Natural killer cell (primary cell): ENCODE results near the gene ACVR1. TPM values are rescaled to one million over a fixed set of nuclear protein-coding genes. Genes with fewer than 3 reads are reported as not detected.
"Not testable (repeated sequence)": the region's sequence is repeated elsewhere in the genome, so short reads cannot be mapped to it uniquely, and the experiment has no call there.

Source experiments
- ATAC-seq, 3 donors: fragments of 150-1000 bp in 2 of 3; fragments of 200-7000 bp in 1 of 3; cut with Tn5 transposase; 1 replicate in 1 of 3; 2 replicates in 2 of 3; pipeline ENCODE4 v1.10.0; 2021; ENCODE audit warnings: mild to moderate bottlenecking in 2 of 3, moderate library complexity in 2 of 3
- DNase-seq, 2 donors: peaks; one replicate each; pipeline versions ENCODE4 v3.0.0 to v3.0.0-alpha.2; 2013 to 2021; ENCODE audit warnings: mixed read lengths in 1 of 2
- H3K27ac ChIP-seq: one replicate; pipeline ENCODE4 v1.5.1; 2013; ENCODE audit warnings: mild to moderate bottlenecking, low read length
- H3K27me3 ChIP-seq: one replicate; pipeline ENCODE4 v1.6.1; 2013; ENCODE audit warnings: low read length; ENCODE audit not compliant: control insufficient read depth, insufficient read depth
- H3K36me3 ChIP-seq: one replicate; pipeline ENCODE4 v1.6.1; 2013; ENCODE audit warnings: low read length; ENCODE audit not compliant: control insufficient read depth, insufficient read depth
- H3K4me1 ChIP-seq: one replicate; pipeline ENCODE4 v1.6.1; 2013; ENCODE audit warnings: low read length; ENCODE audit not compliant: control insufficient read depth, insufficient read depth
- H3K4me3 ChIP-seq: one replicate; pipeline ENCODE4 v1.5.1; 2013; ENCODE audit warnings: low read length
- H3K9me3 ChIP-seq: one replicate; pipeline ENCODE4 v1.6.1; 2013; ENCODE audit warnings: low read length; ENCODE audit not compliant: control insufficient read depth, insufficient read depth
- H3K27ac Mint-ChIP-seq, 2 donors: one replicate each; pipeline ENCODE4 v1.8.0; 2022; ENCODE audit warnings: mild to moderate bottlenecking in 2 of 2, mixed read lengths in 2 of 2, moderate library complexity in 1 of 2
- H3K27me3 Mint-ChIP-seq, 2 donors: one replicate each; pipeline ENCODE4 v1.8.0; 2022; ENCODE audit warnings: low read depth in 2 of 2, mixed read lengths in 2 of 2
- H3K36me3 Mint-ChIP-seq: one replicate; pipeline ENCODE4 v1.8.0; 2022; ENCODE audit warnings: mixed read lengths
- H3K4me1 Mint-ChIP-seq, 2 donors: one replicate each; pipeline ENCODE4 v1.8.0; 2022; ENCODE audit warnings: mixed read lengths in 2 of 2
- H3K4me3 Mint-ChIP-seq: one replicate; pipeline ENCODE4 v1.8.0; 2022; ENCODE audit warnings: mild to moderate bottlenecking, moderate library complexity, mixed read lengths
- H3K9me3 Mint-ChIP-seq, 2 donors: one replicate each; pipeline ENCODE4 v1.8.0; 2022; ENCODE audit warnings: mixed read lengths in 2 of 2
- WGBS: methylation state at CpG from one replicate; pipeline ENCODE4 v1.1.7; 2013; ENCODE audit warnings: missing lambda C conversion rate; ENCODE audit not compliant: insufficient coverage; 5-methylcytosine and 5-hydroxymethylcytosine counted together
- intact Hi-C: fragments of 100-400 bp; cut with micrococcal nuclease; formaldehyde crosslinking; loops from one replicate; pipeline ENCODE4 v1.14.2; 2022
- total RNA-seq, 4 donors: library from RNA; stranded (reverse); fragments of 120-200 nt in 1 of 4; gene quantifications; one replicate each; pipeline versions ENCODE4 v1.2.3 to v1.2.4, GENCODE V29; 2013 to 2022
- TF ChIP-seq, protein P1 (sequence below): fragments of 200-600 bp; IDR thresholded peaks from one replicate; pipeline ENCODE4 v1.8.0; 2022; ENCODE audit warnings: antibody characterized with exemption

The ACVR1 gene
- total RNA-seq, 3 donors from 2014 or later (not counting 1 experiment from before 2014, with no cell fraction given), result 3.3 to 6.9 (median 6.1) TPM

DNA sequence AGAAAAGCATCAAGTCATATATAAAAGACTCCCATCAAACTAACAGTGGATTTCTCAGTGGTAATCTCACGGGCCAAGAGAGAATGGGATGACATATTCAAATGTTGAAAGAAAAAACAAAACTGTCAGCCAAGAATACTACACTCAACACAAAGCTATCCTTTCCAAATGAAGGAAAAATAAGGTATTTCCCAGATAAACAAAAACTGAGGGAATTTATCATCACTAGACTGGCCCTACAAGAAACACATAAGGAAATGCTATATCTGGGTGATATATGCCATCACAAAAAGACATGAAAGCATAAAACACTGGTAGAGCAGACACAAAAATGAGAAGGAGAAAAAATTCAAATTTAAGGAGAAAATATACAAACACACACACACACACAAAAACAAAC, 118.6 kb downstream of the ACVR1 start:
- no peak overlapping the region for H3K27ac Mint-ChIP-seq
- H3K4me3 Mint-ChIP-seq, result no peak overlapping the region
- Histone ChIP-seq H3K9me3 (no peaks in the 10 kb centered on the region), H3K27ac (no peak overlapping the region), H3K4me1 (no peaks in the 10 kb centered on the region), H3K4me3 (no peak overlapping the region), H3K27me3 (no peaks in the 10 kb centered on the region), H3K36me3 (no peaks in the 10 kb centered on the region)
- TF ChIP-seq, protein P1, sequence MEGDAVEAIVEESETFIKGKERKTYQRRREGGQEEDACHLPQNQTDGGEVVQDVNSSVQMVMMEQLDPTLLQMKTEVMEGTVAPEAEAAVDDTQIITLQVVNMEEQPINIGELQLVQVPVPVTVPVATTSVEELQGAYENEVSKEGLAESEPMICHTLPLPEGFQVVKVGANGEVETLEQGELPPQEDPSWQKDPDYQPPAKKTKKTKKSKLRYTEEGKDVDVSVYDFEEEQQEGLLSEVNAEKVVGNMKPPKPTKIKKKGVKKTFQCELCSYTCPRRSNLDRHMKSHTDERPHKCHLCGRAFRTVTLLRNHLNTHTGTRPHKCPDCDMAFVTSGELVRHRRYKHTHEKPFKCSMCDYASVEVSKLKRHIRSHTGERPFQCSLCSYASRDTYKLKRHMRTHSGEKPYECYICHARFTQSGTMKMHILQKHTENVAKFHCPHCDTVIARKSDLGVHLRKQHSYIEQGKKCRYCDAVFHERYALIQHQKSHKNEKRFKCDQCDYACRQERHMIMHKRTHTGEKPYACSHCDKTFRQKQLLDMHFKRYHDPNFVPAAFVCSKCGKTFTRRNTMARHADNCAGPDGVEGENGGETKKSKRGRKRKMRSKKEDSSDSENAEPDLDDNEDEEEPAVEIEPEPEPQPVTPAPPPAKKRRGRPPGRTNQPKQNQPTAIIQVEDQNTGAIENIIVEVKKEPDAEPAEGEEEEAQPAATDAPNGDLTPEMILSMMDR, result no peak
- WGBS, result no CpG with 5 or more reads among the region's 1 CpG
- H3K27me3 Mint-ChIP-seq, result no peaks in the 10 kb centered on the region
- peaks cover 0 to 2% of the 10 kb centered on the region in 2 donors for H3K9me3 Mint-ChIP-seq
- DNase-seq, result no peak
- ATAC-seq, result no peak
- no peaks in the 10 kb centered on the region for H3K36me3 Mint-ChIP-seq
- H3K4me1 Mint-ChIP-seq, result no peaks in the 10 kb centered on the region
- intact Hi-C loops, result no loop called here

DNA sequence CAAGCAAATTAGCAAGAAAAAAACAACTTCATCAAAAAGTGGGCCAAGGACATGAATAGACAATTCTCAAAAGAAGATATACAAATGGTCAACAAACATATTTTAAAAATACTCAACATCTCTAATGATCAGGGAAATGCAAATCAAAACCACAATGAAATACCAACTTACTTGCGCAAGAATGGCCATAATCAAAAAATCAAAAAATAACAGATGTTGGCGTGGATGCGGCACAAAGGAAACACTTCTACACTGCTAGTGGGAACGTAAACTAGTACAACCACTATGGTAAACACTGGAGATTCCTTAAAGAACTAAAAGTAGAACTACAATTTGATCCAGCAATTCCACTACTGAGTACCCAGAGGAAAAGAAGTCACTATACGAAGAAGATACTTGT, 119.7 kb downstream of the ACVR1 start:
- H3K27ac ChIP-seq, DNase-seq, H3K4me1 Mint-ChIP-seq, H3K9me3 Mint-ChIP-seq, H3K27me3 Mint-ChIP-seq, ATAC-seq, intact Hi-C loops, H3K4me3 Mint-ChIP-seq, H3K27ac Mint-ChIP-seq, H3K36me3 ChIP-seq, H3K27me3 ChIP-seq, H3K9me3 ChIP-seq, H3K4me1 ChIP-seq, H3K36me3 Mint-ChIP-seq, H3K4me3 ChIP-seq: not testable (repeated sequence)
- 99% methylated on average over 4 of the region's 5 CpGs for whole genome bisulfite sequencing

DNA sequence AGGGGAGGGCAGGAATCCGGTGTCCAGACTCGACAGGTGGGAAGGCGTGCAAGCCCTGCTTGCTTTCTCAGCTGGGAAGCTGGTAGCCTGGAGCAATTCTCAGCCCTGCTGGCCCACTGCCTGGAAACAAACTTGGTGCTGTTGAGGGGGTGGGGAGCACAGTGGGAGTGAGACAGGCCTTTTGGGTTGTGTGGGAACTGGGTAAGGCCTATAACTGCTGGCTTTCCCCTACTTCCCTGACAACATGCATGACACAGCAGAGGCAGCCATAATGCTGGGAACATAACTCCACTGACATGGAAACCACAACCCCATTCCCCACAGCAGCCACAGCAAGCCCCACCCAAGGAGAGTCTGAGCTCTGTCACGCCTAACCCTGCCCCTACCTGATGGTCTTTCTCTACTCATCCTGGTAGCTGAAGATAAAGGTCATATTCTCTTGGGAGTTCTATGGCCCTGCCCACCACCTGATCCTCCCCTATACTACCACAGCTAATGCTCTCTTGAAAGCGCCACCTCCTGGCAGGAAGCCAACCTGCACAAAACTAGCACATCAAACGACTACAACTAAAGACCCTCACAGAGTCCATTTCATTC, 124.6 kb downstream of the ACVR1 start:
- intact Hi-C loops, result no loop called here
- Histone ChIP-seq H3K4me1 (no peaks in the 10 kb centered on the region), H3K4me3 (no peak overlapping the region), H3K27ac (no peak overlapping the region), H3K9me3 (no peaks in the 10 kb centered on the region), H3K27me3 (no peaks in the 10 kb centered on the region), H3K36me3 (no peaks in the 10 kb centered on the region)
- Mint-ChIP-seq H3K36me3 (no peaks in the 10 kb centered on the region), H3K27ac (no peak overlapping the region), H3K27me3 (no peaks in the 10 kb centered on the region), H3K9me3 (peaks cover 0 to 2% of the 10 kb centered on the region in 2 donors), H3K4me3 (no peak overlapping the region), H3K4me1 (peaks cover 0 to 5% of the 10 kb centered on the region in 2 donors)
- WGBS, result 92% methylated on average over 6 of the region's 6 CpGs
- TF ChIP-seq, protein P1, result no peak
- no peak for ATAC-seq
- peak in 1 of 2 donors; percentile 41 for DNase-seq

DNA sequence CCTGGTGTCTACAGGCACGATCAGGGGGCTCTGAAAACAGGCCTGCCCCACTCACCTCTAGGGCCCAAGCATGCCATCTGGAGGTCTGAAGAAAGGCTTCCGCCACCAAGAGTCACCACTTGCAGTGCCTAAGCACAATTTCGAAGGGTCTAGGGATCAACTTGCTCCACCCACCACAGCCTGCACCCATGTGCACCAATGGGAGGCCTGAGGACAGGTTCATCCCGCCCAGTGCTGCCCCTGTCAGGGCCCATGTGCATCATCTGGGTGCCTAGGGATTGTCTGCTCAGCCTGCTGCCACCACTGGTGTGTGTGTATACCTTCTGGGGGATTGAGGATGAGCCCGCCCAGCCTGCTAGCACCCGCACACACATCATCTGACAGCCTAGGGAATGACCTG, 126.4 kb downstream of the ACVR1 start:
- no peaks in the 10 kb centered on the region for H3K36me3 ChIP-seq
- 98% methylated on average over 6 of the region's 6 CpGs for WGBS
- H3K27ac Mint-ChIP-seq, result no peak overlapping the region

More for the DNA sequence above, 126.4 kb downstream of the ACVR1 start:
- H3K27ac ChIP-seq, result no peak overlapping the region
- no peaks in the 10 kb centered on the region for H3K27me3 Mint-ChIP-seq
- intact Hi-C loops, result no loop called here
- no peaks in the 10 kb centered on the region for H3K4me1 ChIP-seq
- no peaks in the 10 kb centered on the region for H3K27me3 ChIP-seq
- no peaks in the 10 kb centered on the region for H3K9me3 ChIP-seq
- H3K4me1 Mint-ChIP-seq, result peaks cover 0 to 5% of the 10 kb centered on the region in 2 donors
- TF ChIP-seq, protein P1, result no peak
- H3K36me3 Mint-ChIP-seq, result no peaks in the 10 kb centered on the region
- no peak for DNase-seq
- no peak for ATAC-seq
- no peaks in the 10 kb centered on the region for H3K9me3 Mint-ChIP-seq
- H3K4me3 Mint-ChIP-seq, result no peak overlapping the region
- no peak overlapping the region for H3K4me3 ChIP-seq
